Measurements from ENCODE around the gene MSI2.

DNA sequence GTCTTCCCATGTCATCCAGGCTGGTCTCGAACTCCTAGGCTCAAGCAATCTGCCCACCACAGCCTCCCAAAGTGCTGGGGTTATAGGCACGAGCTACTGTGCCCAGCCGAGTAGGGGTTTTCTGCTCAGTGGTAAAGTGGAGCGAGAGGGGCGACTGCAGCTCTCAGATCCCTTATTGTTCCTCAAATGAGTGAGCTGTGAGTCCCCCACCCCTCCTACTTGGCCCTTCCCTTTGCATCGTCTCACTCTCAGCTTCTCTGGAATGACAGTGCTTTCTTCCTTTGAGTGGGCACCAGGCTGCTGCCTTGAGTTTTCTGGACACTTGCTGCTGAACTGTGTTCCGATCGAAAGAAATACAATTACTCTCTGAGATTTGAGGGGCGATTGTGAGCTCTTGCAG, 63.5 kb downstream of the MSI2 start:
- TF ChIP-seq CTCF (IDR thresholded peaks at IDR 0.05; ENCODE audit: low read length) (no peak), EZH2 (IDR thresholded peaks at IDR 0.05; ENCODE audit: borderline replicate concordance, low read length) (no peak)
